ENCODE data around the gene ZGPAT. TPM values are rescaled to one million over a fixed set of nuclear protein-coding genes. Genes with fewer than 3 reads are reported as not detected.

ZGPAT gene
- total RNA-seq, 1 experiment from 2014 or later: 35.8 TPM

DNA sequence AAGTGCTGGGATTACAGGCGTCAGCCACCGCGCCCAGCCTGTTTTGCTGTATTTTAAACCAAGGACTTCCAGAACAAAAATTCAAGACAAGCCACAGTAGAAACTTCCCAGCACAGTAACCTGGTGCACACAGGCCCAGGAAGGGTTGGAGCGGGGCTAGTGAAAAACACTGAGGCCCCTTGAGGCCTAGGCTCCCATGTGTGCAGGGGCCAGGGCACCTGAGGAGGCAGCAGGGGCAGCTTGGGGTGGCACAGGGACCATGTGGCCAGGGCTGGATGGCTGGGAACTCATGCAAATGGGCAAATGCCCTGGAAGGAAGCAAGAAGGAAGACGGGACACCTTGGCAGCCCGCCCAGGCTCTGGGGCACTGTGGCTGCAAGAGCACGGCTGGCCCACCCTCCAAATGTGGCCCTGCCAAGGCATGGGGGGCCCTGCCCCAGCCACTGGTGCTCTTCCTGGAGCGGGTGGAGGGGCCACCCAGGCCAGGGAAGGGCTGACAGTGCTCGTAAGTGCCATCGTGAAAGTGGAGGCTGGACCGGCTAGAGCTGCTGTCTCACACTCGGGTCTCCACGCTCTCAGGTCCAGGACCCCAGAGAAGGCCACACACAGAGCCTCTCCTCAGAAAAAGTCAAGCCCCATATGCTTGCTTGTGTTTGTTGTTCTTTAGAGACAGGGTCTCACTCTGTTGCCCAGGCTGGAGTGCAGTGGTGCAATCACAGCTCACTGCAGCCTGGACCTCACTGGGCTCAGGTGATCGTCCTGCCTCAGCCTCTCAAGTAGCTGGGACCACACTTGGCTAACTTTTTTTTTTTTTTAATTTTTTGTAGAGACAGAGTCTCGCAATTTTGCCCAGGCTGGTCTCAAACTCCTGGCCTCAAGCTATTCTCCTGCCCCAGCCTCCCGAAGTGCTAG, 42.0 kb downstream of the ZGPAT start:
- Histone ChIP-seq H3K27me3 (ENCODE audit: control insufficient read depth, insufficient read depth, low read length) (no peaks in the 10 kb centered on the region), H3K4me1 (ENCODE audit: control insufficient read depth, insufficient read depth, low read length) (0 out of 2 replicates have a peak, but pooled peaks cover 3% of the 10 kb centered on the region), H3K36me3 (ENCODE audit: control insufficient read depth, insufficient read depth, low read length) (no peaks in the 10 kb centered on the region), H3K4me3 (ENCODE audit: low read depth in 2 of 2, low read length in 2 of 2) (no peak overlapping the region), H3K27ac (ENCODE audit: low read length) (no peak overlapping the region), H3K9me3 (ENCODE audit: control insufficient read depth, insufficient read depth, low read depth, low read length) (no peaks in the 10 kb centered on the region)
- CTCF ChIA-PET: no interaction called here
- DNase-seq (ENCODE audit: low read depth, low spot score): no peak
- no peak for ATAC-seq
- in situ Hi-C loops (cut with HindIII; ENCODE audit: low pct_unique_long_range_greater_than_20kb, low sequenced_read_pairs): no loop called here
- POLR2A ChIA-PET: no interaction called here
- intact Hi-C loops (cut with micrococcal nuclease; ENCODE audit: unreplicated experiment): no loop called here
- no peak for TF ChIP-seq CTCF (IDR thresholded peaks at IDR 0.05)
- TF ChIP-seq, protein P1, sequence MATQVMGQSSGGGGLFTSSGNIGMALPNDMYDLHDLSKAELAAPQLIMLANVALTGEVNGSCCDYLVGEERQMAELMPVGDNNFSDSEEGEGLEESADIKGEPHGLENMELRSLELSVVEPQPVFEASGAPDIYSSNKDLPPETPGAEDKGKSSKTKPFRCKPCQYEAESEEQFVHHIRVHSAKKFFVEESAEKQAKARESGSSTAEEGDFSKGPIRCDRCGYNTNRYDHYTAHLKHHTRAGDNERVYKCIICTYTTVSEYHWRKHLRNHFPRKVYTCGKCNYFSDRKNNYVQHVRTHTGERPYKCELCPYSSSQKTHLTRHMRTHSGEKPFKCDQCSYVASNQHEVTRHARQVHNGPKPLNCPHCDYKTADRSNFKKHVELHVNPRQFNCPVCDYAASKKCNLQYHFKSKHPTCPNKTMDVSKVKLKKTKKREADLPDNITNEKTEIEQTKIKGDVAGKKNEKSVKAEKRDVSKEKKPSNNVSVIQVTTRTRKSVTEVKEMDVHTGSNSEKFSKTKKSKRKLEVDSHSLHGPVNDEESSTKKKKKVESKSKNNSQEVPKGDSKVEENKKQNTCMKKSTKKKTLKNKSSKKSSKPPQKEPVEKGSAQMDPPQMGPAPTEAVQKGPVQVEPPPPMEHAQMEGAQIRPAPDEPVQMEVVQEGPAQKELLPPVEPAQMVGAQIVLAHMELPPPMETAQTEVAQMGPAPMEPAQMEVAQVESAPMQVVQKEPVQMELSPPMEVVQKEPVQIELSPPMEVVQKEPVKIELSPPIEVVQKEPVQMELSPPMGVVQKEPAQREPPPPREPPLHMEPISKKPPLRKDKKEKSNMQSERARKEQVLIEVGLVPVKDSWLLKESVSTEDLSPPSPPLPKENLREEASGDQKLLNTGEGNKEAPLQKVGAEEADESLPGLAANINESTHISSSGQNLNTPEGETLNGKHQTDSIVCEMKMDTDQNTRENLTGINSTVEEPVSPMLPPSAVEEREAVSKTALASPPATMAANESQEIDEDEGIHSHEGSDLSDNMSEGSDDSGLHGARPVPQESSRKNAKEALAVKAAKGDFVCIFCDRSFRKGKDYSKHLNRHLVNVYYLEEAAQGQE (IDR thresholded peaks at IDR 0.05; ENCODE audit: insufficient read depth in 1 of 2, low read depth in 2 of 2, low read length in 1 of 2): no peak
- no peak for TF ChIP-seq POLR2AphosphoS5 (IDR thresholded peaks at IDR 0.05; ENCODE audit: low read depth, low read length)
- no peak for TF ChIP-seq TCF7L2 (IDR thresholded peaks at IDR 0.05; ENCODE audit: low read depth, low read length)
- no peak for TF ChIP-seq SIN3A (IDR thresholded peaks at IDR 0.05; ENCODE audit: borderline replicate concordance, insufficient read depth, low read depth, low read length)
- no TSS peak for BruUV-seq (replicated peaks)

DNA sequence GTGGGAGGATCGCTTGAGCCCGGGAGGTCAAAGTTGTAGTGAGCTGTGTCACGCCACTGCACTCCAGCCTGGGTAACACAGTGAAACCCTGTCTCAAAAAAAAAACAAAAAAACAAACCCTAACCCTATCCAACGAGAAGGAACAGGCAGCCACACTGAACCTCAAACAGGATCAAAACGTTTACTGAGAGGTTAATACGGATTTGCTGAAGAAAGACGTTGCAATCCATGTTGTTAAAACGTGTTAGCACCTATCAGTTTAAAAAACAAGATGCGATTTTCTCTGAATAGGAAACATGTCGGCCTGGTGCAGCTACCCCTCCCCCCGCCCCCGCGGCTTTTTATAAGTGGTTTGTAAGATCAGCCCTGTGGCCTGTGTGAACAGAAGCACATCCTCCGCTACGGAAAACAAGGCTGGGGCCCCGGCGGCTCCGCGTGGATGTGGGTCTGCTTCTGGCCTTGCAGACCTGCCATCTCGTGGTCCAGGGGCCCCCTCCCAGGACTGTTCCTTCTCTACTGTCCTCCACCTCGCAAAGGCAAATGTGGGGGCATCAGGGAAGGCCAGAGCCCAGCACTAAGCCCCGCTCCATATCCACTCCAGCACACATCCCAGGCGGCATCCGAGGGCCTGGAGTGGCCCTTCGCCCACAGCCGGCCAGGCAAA, 43.1 kb downstream of the ZGPAT start:
- H3K27me3 ChIP-seq (ENCODE audit: control insufficient read depth, insufficient read depth, low read length): no peaks in the 10 kb centered on the region
- TF ChIP-seq POLR2AphosphoS5 (IDR thresholded peaks at IDR 0.05; ENCODE audit: low read depth, low read length) (no peak), CTCF (IDR thresholded peaks at IDR 0.05) (no peak), TCF7L2 (IDR thresholded peaks at IDR 0.05; ENCODE audit: low read depth, low read length) (no peak)
- no peak for ATAC-seq
- ChIA-PET POLR2A (no interaction called here), CTCF (no interaction called here)
- no TSS peak for BruUV-seq (replicated peaks)
- no peaks in the 10 kb centered on the region for H3K9me3 ChIP-seq (ENCODE audit: control insufficient read depth, insufficient read depth, low read depth, low read length)
- no peaks in the 10 kb centered on the region for H3K36me3 ChIP-seq (ENCODE audit: control insufficient read depth, insufficient read depth, low read length)
- in situ Hi-C loops (cut with HindIII; ENCODE audit: low pct_unique_long_range_greater_than_20kb, low sequenced_read_pairs) (no loop called here), intact Hi-C loops (cut with micrococcal nuclease; ENCODE audit: unreplicated experiment) (no loop called here)
- H3K27ac ChIP-seq (ENCODE audit: low read length): no peak overlapping the region
- H3K4me3 ChIP-seq (ENCODE audit: low read depth in 2 of 2, low read length in 2 of 2): no peak overlapping the region
- DNase-seq (ENCODE audit: low read depth, low spot score): no peak
- 0 out of 2 replicates have a peak, but pooled peaks cover 3% of the 10 kb centered on the region for H3K4me1 ChIP-seq (ENCODE audit: control insufficient read depth, insufficient read depth, low read length)

Data from Panc1 (cell line).